Nephron progenitor cell (in vitro differentiated cells): Measurements from ENCODE around the gene TBATA.
A peak's percentile ranks its signal among the peaks of the same experiment; 100 is the strongest.

ENCODE experiments used
- DNase-seq: peaks from one replicate; pipeline ENCODE4 v3.0.0; 2021
- H3K27ac Mint-ChIP-seq: 2 replicates; pipeline ENCODE4 v1.8.0; 2021; ENCODE audit warnings: mild to moderate bottlenecking, moderate library complexity, mixed read lengths
- H3K27me3 Mint-ChIP-seq: 2 replicates; pipeline ENCODE4 v1.8.0; 2021; ENCODE audit warnings: mild to moderate bottlenecking, low read depth, mixed read lengths; ENCODE audit not compliant: poor library complexity
- H3K36me3 Mint-ChIP-seq: 2 replicates; pipeline ENCODE4 v1.8.0; 2021; ENCODE audit warnings: low read depth, mixed read lengths
- H3K4me1 Mint-ChIP-seq: 2 replicates; pipeline ENCODE4 v1.8.0; 2021; ENCODE audit warnings: mixed read lengths
- H3K4me3 Mint-ChIP-seq: 2 replicates; pipeline ENCODE4 v1.8.0; 2021; ENCODE audit warnings: mild to moderate bottlenecking, moderate library complexity, mixed read lengths
- H3K9me3 Mint-ChIP-seq: 2 replicates; pipeline ENCODE4 v1.8.0; 2021; ENCODE audit warnings: mild to moderate bottlenecking, moderate library complexity, mixed read lengths
- TF ChIP-seq, protein P1 (sequence below): fragments of 200-600 bp; sonication (generic); IDR thresholded peaks from 2 replicates; pipeline ENCODE4 v1.5.0; 2021; ENCODE audit warnings: antibody characterized with exemption

Gene TBATA

DNA sequence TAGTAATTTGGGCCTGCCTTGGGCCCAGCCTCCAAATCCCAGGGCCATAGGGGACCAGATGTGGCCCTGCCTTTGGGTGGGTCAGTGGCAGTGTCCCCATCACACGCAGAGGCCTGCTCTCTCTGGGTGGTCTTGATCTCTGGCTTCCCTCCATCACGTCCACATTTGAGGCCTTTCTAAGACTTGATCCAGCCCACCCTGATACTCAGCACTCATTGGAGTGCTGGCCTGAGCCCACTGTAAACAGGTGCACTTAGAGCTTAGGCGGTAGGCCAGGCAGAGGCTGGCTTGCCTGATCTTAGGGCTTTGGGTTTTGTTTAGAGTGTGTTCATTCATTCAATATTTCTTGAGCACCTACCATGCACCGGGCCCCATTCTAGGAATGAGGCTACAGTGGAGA is 52.6 kb downstream of the TBATA start:
- Mint-ChIP-seq H3K4me1 (peaks cover 25% of the 10 kb centered on the region), H3K36me3 (no peaks in the 10 kb centered on the region), H3K27ac (no peak overlapping the region), H3K9me3 (no peaks in the 10 kb centered on the region), H3K27me3 (peaks cover 41% of the 10 kb centered on the region), H3K4me3 (no peak overlapping the region)
- TF ChIP-seq, protein P1, sequence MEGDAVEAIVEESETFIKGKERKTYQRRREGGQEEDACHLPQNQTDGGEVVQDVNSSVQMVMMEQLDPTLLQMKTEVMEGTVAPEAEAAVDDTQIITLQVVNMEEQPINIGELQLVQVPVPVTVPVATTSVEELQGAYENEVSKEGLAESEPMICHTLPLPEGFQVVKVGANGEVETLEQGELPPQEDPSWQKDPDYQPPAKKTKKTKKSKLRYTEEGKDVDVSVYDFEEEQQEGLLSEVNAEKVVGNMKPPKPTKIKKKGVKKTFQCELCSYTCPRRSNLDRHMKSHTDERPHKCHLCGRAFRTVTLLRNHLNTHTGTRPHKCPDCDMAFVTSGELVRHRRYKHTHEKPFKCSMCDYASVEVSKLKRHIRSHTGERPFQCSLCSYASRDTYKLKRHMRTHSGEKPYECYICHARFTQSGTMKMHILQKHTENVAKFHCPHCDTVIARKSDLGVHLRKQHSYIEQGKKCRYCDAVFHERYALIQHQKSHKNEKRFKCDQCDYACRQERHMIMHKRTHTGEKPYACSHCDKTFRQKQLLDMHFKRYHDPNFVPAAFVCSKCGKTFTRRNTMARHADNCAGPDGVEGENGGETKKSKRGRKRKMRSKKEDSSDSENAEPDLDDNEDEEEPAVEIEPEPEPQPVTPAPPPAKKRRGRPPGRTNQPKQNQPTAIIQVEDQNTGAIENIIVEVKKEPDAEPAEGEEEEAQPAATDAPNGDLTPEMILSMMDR = no peak
- DNase-seq = no peak

DNA sequence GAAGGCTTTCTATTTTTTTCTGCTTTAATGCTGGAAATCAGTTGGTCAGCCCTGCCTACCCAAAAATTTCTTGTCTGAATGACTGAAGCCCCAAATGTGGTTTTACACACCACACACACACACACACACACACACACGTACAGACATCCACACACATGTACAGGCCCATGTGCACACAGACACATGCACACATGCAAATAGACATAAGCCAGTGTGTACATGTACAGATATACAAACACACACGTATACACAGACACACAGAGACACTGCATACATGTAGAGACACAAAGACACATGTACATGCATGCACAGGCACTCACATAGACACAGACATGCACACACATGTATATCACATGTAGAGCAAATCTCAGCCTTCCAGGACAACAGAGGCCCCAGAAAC is 54.2 kb downstream of the TBATA start:
- Mint-ChIP-seq H3K36me3 (no peaks in the 10 kb centered on the region), H3K27ac (peak overlapping the region; percentile 64), H3K4me1 (peaks cover 20% of the 10 kb centered on the region), H3K4me3 (no peak overlapping the region), H3K9me3 (no peaks in the 10 kb centered on the region), H3K27me3 (peaks cover 37% of the 10 kb centered on the region)
- TF ChIP-seq, protein P1 = no peak
- DNase-seq = no peak

DNA sequence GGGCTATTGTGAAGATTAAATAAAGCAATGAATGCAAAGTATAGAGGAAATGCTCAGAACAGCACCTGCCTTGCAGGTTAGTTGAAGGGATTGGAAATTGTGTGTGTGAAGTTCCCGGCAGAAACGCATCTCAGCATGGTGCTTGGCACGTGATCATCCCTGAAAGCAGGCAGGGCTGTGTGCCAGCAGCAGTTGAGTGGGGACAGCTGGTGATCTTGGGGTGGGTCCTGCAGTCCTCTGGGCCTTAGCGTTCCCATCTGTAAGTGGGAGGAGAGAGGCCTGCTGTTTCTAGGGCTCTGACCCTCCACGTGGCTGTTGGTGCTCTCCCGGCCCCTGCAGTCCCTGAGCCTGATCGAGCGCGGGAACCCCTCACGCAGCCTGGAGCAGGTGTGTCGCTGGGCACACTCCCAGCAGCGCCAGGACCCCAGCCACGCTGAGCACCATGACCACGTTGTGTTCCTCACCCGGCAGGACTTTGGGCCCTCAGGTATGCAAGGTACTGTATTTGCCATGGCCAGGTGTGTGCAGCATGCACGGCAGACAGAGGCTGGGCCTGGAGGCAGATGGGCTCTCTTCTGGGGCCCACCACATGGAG is 55.3 kb downstream of the TBATA start:
- peaks cover 36% of the 10 kb centered on the region for H3K27me3 Mint-ChIP-seq
- no peak overlapping the region for H3K4me3 Mint-ChIP-seq
- no peak overlapping the region for H3K27ac Mint-ChIP-seq
- no peaks in the 10 kb centered on the region for H3K36me3 Mint-ChIP-seq
- no peaks in the 10 kb centered on the region for H3K9me3 Mint-ChIP-seq
- DNase-seq = no peak
- peaks cover 9% of the 10 kb centered on the region for H3K4me1 Mint-ChIP-seq
- TF ChIP-seq, protein P1 = no peak

DNA sequence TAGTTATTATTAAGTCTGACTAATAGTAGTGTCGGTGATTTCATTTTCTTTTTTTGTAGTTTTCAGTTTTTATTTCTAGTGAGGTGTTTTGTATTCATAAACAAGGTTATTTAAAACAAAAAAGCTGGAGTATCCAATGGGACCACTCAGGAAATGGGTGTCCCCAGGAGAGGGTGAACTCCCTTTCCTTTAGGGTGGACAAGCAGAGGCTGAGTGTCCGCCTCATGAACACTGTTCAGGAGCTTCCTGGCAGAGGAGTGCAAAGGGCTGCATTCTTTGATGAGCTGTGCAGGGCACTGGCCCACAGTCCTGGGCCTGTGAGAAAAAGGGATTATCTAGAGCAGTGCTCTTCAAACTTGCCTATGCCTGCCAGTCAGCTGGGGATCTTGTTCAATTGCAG is 56.8 kb downstream of the TBATA start:
- peaks cover 5% of the 10 kb centered on the region for H3K4me1 Mint-ChIP-seq

DNA sequence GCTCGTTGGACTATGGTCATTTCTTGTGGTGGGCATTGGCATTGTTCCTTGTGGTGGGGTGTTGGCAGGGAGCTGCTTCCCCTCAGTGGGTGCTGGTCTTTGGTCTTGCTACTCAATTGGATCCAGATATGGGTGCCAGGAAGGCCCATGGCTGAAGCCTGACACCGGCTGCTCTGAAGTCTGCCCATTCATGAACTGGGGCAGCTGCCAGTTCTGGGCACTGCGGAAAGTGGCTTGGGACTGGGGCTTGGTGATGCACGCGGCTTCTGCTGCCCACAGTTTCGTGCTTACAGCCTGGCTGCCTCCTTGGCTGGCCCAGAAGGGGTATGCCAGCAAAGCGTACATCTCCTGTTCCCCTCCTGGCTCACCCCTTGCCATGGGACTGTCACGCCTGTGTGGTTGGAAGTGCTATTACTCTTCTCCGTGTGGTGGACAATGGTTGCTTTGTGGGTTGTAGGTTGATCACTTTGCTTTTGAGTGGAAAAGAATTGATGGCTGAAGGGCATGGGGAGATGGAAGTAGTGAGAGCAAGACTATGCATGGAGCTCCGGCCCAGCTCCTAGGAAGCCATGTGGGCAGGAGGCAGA is 58.2 kb downstream of the TBATA start:
- H3K27me3 Mint-ChIP-seq = peaks cover 21% of the 10 kb centered on the region
- H3K4me3 Mint-ChIP-seq = no peak overlapping the region
- no peak for DNase-seq
- no peaks in the 10 kb centered on the region for H3K36me3 Mint-ChIP-seq
- H3K4me1 Mint-ChIP-seq = peaks cover 5% of the 10 kb centered on the region
- TF ChIP-seq, protein P1 = no peak
- no peak overlapping the region for H3K27ac Mint-ChIP-seq
- H3K9me3 Mint-ChIP-seq = no peaks in the 10 kb centered on the region

More for the DNA sequence above, 56.8 kb downstream of the TBATA start:
- TF ChIP-seq, protein P1 = no peak
- Mint-ChIP-seq H3K36me3 (no peaks in the 10 kb centered on the region), H3K27me3 (peaks cover 25% of the 10 kb centered on the region), H3K9me3 (no peaks in the 10 kb centered on the region), H3K27ac (no peak overlapping the region), H3K4me3 (no peak overlapping the region)
- DNase-seq = no peak

DNA sequence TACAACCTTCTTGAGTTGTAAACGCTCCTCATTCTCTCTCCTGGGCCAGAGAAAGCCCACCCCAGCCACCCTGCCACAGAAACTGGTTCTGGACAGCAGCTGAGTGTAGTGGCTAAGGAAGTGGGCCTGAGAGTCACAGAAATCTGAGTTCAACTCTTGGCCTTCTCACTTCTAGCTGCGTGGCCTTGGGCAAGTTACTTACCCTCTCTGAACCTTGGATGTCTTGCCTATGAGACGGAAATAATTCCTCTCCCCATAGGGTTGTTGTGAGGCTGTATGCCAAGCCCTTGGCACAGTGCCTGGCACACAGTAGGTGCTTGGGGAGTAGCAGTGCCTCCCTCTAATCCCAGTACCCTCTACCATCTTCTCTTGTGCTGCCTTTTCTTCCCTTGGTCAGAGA is 61.4 kb downstream of the TBATA start:
- TF ChIP-seq, protein P1 = no peak
- peaks cover 5% of the 10 kb centered on the region for H3K4me1 Mint-ChIP-seq
- H3K27me3 Mint-ChIP-seq = peaks cover 10% of the 10 kb centered on the region
- no peak for DNase-seq
- H3K36me3 Mint-ChIP-seq = no peaks in the 10 kb centered on the region
- H3K27ac Mint-ChIP-seq = no peak overlapping the region
- H3K9me3 Mint-ChIP-seq = no peaks in the 10 kb centered on the region
- H3K4me3 Mint-ChIP-seq = no peak overlapping the region
